Cardiac fibroblast (primary cell): Measurements from ENCODE around the gene RGS12.

Experiments
- DNase-seq, 2 donors: peaks; one replicate each; pipeline versions ENCODE4 v3.0.0 to v3.0.0-alpha.2; 2010; ENCODE audit warnings: low read depth in 2 of 2
- H3K4me3 ChIP-seq, 2 donors: replicated peaks in 1 of 2; 1 replicate in 1 of 2; 2 replicates in 1 of 2; pipeline ENCODE4 v1.5.1; 2011; ENCODE audit warnings: low read depth in 2 of 2, low read length in 2 of 2, mild to moderate bottlenecking in 2 of 2, moderate library complexity in 1 of 2
- CTCF ChIP-seq: IDR thresholded peaks from one replicate; pipeline ENCODE4 v1.5.1; 2011; ENCODE audit warnings: low read depth, mild to moderate bottlenecking, low read length, inconsistent platforms

RGS12 gene

DNA sequence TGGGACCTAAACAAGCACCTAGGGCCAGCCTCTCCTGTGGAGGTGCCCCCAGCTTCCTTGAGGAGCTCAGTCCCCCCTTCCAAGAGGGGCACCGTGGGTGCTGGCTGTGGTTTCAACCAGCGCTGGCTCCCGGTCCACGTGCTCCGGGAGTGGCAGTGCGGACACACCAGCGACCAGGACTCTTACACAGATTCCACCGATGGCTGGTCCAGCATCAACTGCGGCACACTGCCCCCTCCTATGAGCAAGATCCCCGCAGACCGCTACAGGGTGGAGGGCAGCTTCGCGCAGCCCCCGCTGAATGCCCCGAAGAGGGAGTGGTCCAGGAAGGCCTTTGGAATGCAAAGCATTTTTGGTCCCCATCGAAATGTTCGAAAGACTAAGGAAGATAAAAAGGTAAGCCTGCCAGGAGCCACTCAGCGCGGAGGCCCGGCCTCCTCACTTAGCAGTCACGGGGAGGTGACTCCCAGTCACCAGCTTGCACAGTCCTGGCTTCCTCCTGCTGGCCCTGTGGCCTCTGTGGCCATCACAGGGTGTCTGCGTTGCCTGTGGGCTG, 24.9 kb downstream of the RGS12 start:
- DNase-seq, result no peak
- H3K4me3 ChIP-seq, result no peak overlapping the region
- TF ChIP-seq CTCF, result no peak

DNA sequence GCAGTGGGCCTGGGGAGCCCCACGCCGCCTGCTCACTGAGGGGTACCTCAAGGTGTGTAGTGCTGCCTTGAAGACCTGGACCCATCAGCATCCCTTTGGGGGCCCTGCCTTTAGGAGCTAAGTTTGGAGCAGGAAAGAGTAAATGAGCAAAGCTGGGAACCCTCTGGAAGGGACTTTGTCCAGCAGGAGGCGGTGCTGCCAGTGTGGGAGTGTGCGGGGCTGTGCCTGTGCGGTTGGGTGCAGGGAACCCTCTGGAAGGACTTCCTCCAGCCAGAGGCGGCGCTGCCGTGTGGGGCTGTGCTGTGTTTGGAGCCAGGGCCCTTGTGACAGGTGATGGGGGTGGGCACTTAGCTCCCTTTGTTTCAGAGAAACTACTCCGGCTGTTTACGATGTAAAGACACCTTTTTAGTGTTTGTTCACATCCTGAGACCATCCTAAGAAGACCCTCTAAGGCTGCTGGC, 25.8 kb downstream of the RGS12 start:
- no peak overlapping the region for H3K4me3 ChIP-seq
- no peak for TF ChIP-seq CTCF
- DNase-seq, result no peak

DNA sequence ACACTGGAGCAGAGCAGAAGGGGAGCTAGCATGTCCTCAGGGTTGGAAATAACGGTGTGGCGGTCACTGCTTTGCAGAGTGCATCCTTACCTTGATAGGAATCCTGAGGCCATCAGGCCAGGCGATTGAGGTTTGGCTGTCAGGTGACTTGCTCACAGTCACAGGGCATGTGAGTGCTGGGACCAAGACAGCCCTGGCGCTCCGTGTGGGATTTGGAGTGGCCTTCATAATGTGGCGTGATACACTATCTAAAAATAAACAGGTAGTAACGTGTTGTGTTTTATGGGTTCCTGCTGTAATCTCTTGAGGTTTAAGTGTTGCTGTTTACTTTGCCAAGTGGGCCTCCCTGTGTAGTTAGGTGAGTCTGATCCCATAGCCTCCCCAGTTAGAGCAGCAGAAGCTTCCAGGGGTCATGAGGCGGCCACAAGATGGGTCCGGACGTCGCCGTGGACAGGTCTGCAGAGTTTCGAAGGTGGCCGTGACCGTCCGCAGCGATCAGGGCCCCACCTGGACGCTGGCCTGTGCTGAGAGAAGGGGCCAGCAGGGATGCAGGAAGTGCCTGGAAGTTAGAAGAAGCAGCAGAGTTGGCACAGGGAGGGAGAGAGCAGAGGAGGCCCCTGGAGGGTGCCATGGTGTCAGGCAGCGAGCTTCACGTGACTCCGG, 27.7 kb downstream of the RGS12 start:
- H3K4me3 ChIP-seq, result no peak overlapping the region
- TF ChIP-seq CTCF, result no peak
- DNase-seq, result no peak

GRCh38 chr4:3321295-3321889, 28.6 kb downstream of the RGS12 start:
- TF ChIP-seq CTCF, result no peak
- no peak overlapping the region for H3K4me3 ChIP-seq
- DNase-seq, result peak in 1 of 2 donors; percentile 49

- TF ChIP-seq CTCF, result no peak
- no peak overlapping the region for H3K4me3 ChIP-seq
- peak; percentile 10 to 59 for DNase-seq
Measured at GRCh38 chr4:3322059-3322550, 29.3 kb downstream of the RGS12 start.

DNA sequence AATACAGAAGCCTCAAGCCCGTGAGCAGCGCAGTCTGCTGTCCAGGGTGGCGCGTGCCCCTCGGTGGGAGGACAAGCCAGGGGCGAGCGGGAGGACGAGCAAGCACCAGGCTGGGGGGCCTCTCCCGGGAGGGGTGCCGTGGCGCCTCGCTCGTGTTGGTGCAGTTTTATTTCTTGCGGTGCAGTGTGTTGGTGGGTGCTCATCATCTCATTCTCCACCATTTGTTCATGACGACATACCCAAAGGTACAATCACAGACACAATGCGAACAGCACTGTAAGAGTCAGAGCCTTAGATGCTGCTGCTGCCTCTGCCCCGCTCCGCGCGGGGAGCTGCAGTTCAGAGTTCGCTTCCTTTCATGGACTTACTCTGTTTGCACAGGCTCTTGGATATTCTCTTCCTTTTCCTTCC, 30.3 kb downstream of the RGS12 start:
- no peak for DNase-seq
- no peak overlapping the region for H3K4me3 ChIP-seq
- TF ChIP-seq CTCF, result no peak
